Astrocyte (in vitro differentiated cells and primary cell): Measurements from ENCODE around the gene C1orf53. TPM values are rescaled to one million over a fixed set of nuclear protein-coding genes. Genes with fewer than 3 reads are reported as not detected.

ENCODE experiments used
- DNase-seq: peaks from one replicate; pipeline ENCODE4 v3.0.0-alpha.2; 2010; ENCODE audit warnings: low read depth
- FAIRE-seq: peaks from 2 replicates; lab custom pipeline; 2011; peaks lifted over from hg19 to GRCh38; lab: Jason Lieb, UNC
- H2AFZ ChIP-seq: 2 replicates; pipeline ENCODE4 v1.6.0; 2012; ENCODE audit warnings: low read depth, low read length, inconsistent platforms
- H3K27ac ChIP-seq: 2 replicates; pipeline ENCODE4 v1.5.1; 2011; ENCODE audit warnings: low read depth, low read length, inconsistent platforms
- H3K27me3 ChIP-seq: 2 replicates; pipeline ENCODE4 v1.6.0; 2011; ENCODE audit warnings: low read length, inconsistent platforms; ENCODE audit not compliant: insufficient read depth
- H3K36me3 ChIP-seq: 2 replicates; pipeline ENCODE4 v1.5.1; 2011; ENCODE audit warnings: low read length, inconsistent platforms; ENCODE audit not compliant: insufficient read depth
- H3K4me1 ChIP-seq: 2 replicates; pipeline ENCODE4 v1.5.1; 2011; ENCODE audit warnings: low read length, inconsistent platforms; ENCODE audit not compliant: insufficient read depth
- H3K4me2 ChIP-seq: 2 replicates; pipeline ENCODE4 v1.6.0; 2012; ENCODE audit warnings: low read length, inconsistent platforms
- H3K4me3 ChIP-seq: 2 replicates; pipeline ENCODE4 v1.5.1; 2011; ENCODE audit warnings: low read depth, mild to moderate bottlenecking, low read length, inconsistent platforms; ENCODE audit not compliant: insufficient read depth
- H3K79me2 ChIP-seq: 2 replicates; pipeline ENCODE4 v1.6.0; 2012; ENCODE audit warnings: mild to moderate bottlenecking, low read length, inconsistent platforms; ENCODE audit not compliant: insufficient read depth
- H3K9ac ChIP-seq: 2 replicates; pipeline ENCODE4 v1.6.0; 2012; ENCODE audit warnings: mild to moderate bottlenecking, low read length, inconsistent platforms
- H3K9me3 ChIP-seq: 2 replicates; pipeline ENCODE4 v1.5.1; 2012; ENCODE audit warnings: low read depth, mild to moderate bottlenecking, low read length, inconsistent platforms; ENCODE audit not compliant: insufficient read depth
- H4K20me1 ChIP-seq: 2 replicates; pipeline ENCODE4 v1.6.0; 2012; ENCODE audit warnings: low read length, inconsistent platforms; ENCODE audit not compliant: insufficient read depth
- H3K27ac Mint-ChIP-seq: one replicate; pipeline ENCODE4 v1.8.0; 2021; ENCODE audit warnings: mild to moderate bottlenecking, mixed read lengths; ENCODE audit not compliant: unreplicated experiment
- H3K27me3 Mint-ChIP-seq: one replicate; pipeline ENCODE4 v1.8.0; 2021; ENCODE audit warnings: low read depth, mixed read lengths; ENCODE audit not compliant: unreplicated experiment
- H3K36me3 Mint-ChIP-seq: one replicate; pipeline ENCODE4 v1.8.0; 2021; ENCODE audit warnings: low read depth, mixed read lengths; ENCODE audit not compliant: unreplicated experiment
- H3K4me1 Mint-ChIP-seq: one replicate; pipeline ENCODE4 v1.8.0; 2021; ENCODE audit warnings: low read depth, mixed read lengths; ENCODE audit not compliant: unreplicated experiment
- H3K4me3 Mint-ChIP-seq: one replicate; pipeline ENCODE4 v1.8.0; 2021; ENCODE audit warnings: mild to moderate bottlenecking, moderate library complexity, mixed read lengths; ENCODE audit not compliant: unreplicated experiment
- H3K9me3 Mint-ChIP-seq: one replicate; pipeline ENCODE4 v1.8.0; 2021; ENCODE audit warnings: mild to moderate bottlenecking, mixed read lengths; ENCODE audit not compliant: unreplicated experiment
- EZH2 ChIP-seq: IDR thresholded peaks from 2 replicates; pipeline ENCODE4 v1.6.1; 2012; ENCODE audit warnings: mild to moderate bottlenecking, low read length, inconsistent platforms; ENCODE audit not compliant: insufficient read depth
- total RNA-seq: library from RNA; stranded (reverse); gene quantifications from 2 replicates; pipeline ENCODE4 v1.2.1, GENCODE V29; 2021
- TF ChIP-seq, protein P1 (sequence below): IDR thresholded peaks from 2 replicates; pipeline ENCODE4 v1.5.1; 2011; ENCODE audit warnings: low read depth, mild to moderate bottlenecking, inconsistent platforms, low read length, moderate library complexity; ENCODE audit not compliant: insufficient read depth

Gene C1orf53
- total RNA-seq, 1 donor from 2014 or later = 7.9 TPM

DNA sequence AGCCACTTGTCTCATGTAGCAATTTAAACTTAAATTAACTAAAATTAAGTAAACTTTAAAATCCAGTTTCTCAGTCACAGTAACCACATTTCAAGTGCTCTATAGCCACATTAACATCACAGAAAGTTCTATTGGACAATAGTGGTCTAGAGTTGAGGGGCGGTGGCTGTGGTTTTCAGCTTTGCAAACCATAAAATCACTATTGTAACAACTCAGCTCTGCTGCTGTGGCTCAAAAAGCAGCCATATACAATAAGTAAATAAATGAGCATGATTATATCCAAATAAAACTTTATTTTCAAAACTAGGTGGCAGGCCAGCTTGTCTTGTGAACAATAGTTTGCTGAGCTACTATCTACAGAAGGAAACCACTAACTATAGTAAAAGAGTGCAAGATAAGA is 43.4 kb upstream of the C1orf53 start:
- Histone ChIP-seq H3K79me2 (no peaks in the 10 kb centered on the region), H3K4me1 (no peaks in the 10 kb centered on the region), H4K20me1 (no peaks in the 10 kb centered on the region), H3K9ac (no peak overlapping the region), H3K9me3 (no peaks in the 10 kb centered on the region), H3K27ac (no peak overlapping the region), H3K4me2 (no peak overlapping the region), H3K4me3 (no peak overlapping the region), H3K36me3 (no peaks in the 10 kb centered on the region), H2AFZ (no peak overlapping the region), H3K27me3 (no peaks in the 10 kb centered on the region)
- Mint-ChIP-seq H3K4me1 (no peaks in the 10 kb centered on the region), H3K9me3 (no peaks in the 10 kb centered on the region), H3K27ac (no peak overlapping the region), H3K27me3 (no peaks in the 10 kb centered on the region), H3K36me3 (no peaks in the 10 kb centered on the region), H3K4me3 (no peak overlapping the region)
- no peak for FAIRE-seq
- no peak for DNase-seq
- no peak for TF ChIP-seq EZH2
- TF ChIP-seq, protein P1, sequence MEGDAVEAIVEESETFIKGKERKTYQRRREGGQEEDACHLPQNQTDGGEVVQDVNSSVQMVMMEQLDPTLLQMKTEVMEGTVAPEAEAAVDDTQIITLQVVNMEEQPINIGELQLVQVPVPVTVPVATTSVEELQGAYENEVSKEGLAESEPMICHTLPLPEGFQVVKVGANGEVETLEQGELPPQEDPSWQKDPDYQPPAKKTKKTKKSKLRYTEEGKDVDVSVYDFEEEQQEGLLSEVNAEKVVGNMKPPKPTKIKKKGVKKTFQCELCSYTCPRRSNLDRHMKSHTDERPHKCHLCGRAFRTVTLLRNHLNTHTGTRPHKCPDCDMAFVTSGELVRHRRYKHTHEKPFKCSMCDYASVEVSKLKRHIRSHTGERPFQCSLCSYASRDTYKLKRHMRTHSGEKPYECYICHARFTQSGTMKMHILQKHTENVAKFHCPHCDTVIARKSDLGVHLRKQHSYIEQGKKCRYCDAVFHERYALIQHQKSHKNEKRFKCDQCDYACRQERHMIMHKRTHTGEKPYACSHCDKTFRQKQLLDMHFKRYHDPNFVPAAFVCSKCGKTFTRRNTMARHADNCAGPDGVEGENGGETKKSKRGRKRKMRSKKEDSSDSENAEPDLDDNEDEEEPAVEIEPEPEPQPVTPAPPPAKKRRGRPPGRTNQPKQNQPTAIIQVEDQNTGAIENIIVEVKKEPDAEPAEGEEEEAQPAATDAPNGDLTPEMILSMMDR = no peak

DNA sequence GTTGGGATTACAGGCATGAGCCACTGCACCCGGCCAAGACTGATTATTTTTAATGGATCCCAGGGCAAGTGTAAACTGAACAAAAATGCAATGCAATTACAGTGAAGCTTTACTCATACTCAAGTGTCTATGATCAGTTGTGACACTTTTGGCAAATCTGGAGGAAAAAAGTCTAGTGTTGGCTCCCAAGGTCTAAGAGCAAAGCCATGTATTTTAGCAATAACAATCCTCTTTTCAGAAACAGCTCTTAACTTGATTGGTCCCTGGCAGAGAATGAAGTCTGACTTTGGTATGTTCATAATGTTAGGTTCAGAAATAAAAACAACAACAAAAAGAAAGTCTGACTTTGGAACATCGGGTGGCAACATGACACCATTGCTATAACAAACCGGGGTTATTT is 40.2 kb upstream of the C1orf53 start:
- no peak overlapping the region for H3K9ac ChIP-seq
- no peaks in the 10 kb centered on the region for H3K79me2 ChIP-seq
- no peaks in the 10 kb centered on the region for H3K36me3 ChIP-seq
- H3K27me3 ChIP-seq = no peaks in the 10 kb centered on the region
- H3K4me3 Mint-ChIP-seq = no peak overlapping the region
- TF ChIP-seq, protein P1 = no peak
- TF ChIP-seq EZH2 = no peak
- H3K36me3 Mint-ChIP-seq = no peaks in the 10 kb centered on the region
- H3K4me1 ChIP-seq = no peaks in the 10 kb centered on the region
- no peak overlapping the region for H3K27ac ChIP-seq
- no peaks in the 10 kb centered on the region for H3K9me3 ChIP-seq
- H4K20me1 ChIP-seq = no peaks in the 10 kb centered on the region
- no peak for FAIRE-seq
- no peak for DNase-seq
- H3K4me2 ChIP-seq = no peak overlapping the region
- H3K27me3 Mint-ChIP-seq = no peaks in the 10 kb centered on the region
- no peaks in the 10 kb centered on the region for H3K4me1 Mint-ChIP-seq
- no peak overlapping the region for H3K4me3 ChIP-seq
- no peak overlapping the region for H2AFZ ChIP-seq
- no peak overlapping the region for H3K27ac Mint-ChIP-seq
- no peaks in the 10 kb centered on the region for H3K9me3 Mint-ChIP-seq

DNA sequence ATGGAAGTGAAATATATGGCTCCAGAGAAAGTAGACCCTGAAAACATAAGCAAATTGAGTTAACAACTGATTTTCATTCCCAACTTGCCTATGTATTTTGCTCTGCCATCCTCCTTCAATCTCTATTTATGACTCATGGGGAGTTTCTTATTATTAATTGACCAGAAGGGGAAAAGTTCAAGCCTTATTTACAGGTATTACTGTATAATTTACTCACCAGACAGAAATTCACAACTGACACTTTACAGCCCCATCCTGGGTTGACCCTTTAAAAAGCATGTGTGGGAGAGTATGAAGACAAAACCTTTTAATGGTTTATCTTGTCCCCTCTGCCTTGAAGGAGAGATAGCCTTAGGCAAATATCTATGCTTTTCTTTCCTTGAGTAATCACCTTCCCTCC is 39.8 kb upstream of the C1orf53 start:
- no peaks in the 10 kb centered on the region for H3K27me3 Mint-ChIP-seq
- Histone ChIP-seq H3K4me1 (no peaks in the 10 kb centered on the region), H3K79me2 (no peaks in the 10 kb centered on the region), H3K27ac (no peak overlapping the region), H3K4me3 (no peak overlapping the region), H3K27me3 (no peaks in the 10 kb centered on the region), H4K20me1 (no peaks in the 10 kb centered on the region), H2AFZ (no peak overlapping the region), H3K9me3 (no peaks in the 10 kb centered on the region), H3K4me2 (no peak overlapping the region), H3K36me3 (no peaks in the 10 kb centered on the region), H3K9ac (no peak overlapping the region)
- DNase-seq (no peak), FAIRE-seq (no peak)
- no peak overlapping the region for H3K27ac Mint-ChIP-seq
- no peaks in the 10 kb centered on the region for H3K4me1 Mint-ChIP-seq
- no peaks in the 10 kb centered on the region for H3K9me3 Mint-ChIP-seq
- no peaks in the 10 kb centered on the region for H3K36me3 Mint-ChIP-seq
- TF ChIP-seq, protein P1 = no peak
- TF ChIP-seq EZH2 = no peak
- H3K4me3 Mint-ChIP-seq = no peak overlapping the region
